ENCODE data around the gene PLA2G15.
"Not testable (repeated sequence)": the region's sequence is repeated elsewhere in the genome, so short reads cannot be mapped to it uniquely, and the experiment has no call there.

PLA2G15 gene

GRCh38 chr16:68281368-68282063 lies 36.3 kb downstream of the PLA2G15 start:
- peak; percentile 33 for DNase-seq

- no peak for DNase-seq
Observed at GRCh38 chr16:68282064-68282452, 36.9 kb downstream of the PLA2G15 start.

- no peak for DNase-seq
Observed at GRCh38 chr16:68283346-68283745, 38.2 kb downstream of the PLA2G15 start.

GRCh38 chr16:68283801-68284598 lies 38.8 kb downstream of the PLA2G15 start:
- no peak for DNase-seq

- no peak for DNase-seq
Observed at GRCh38 chr16:68284847-68285246, 39.7 kb downstream of the PLA2G15 start.

GRCh38 chr16:68285683-68286082 lies 40.5 kb downstream of the PLA2G15 start:
- no peak for DNase-seq

- DNase-seq, result no peak
Observed at GRCh38 chr16:68286153-68287074, 41.2 kb downstream of the PLA2G15 start.

GRCh38 chr16:68287276-68288251 lies 42.4 kb downstream of the PLA2G15 start:
- DNase-seq, result peak; percentile 40

- no peak for DNase-seq
Observed at GRCh38 chr16:68288252-68288650, 43.1 kb downstream of the PLA2G15 start.

GRCh38 chr16:68288796-68289195 lies 43.6 kb downstream of the PLA2G15 start:
- DNase-seq, result not testable (repeated sequence)

- DNase-seq, result no peak
Observed at GRCh38 chr16:68289202-68289601, 44.0 kb downstream of the PLA2G15 start.

GRCh38 chr16:68289621-68290329 lies 44.6 kb downstream of the PLA2G15 start:
- peak; percentile 78 for DNase-seq

- no peak for DNase-seq
Observed at GRCh38 chr16:68290450-68290849, 45.3 kb downstream of the PLA2G15 start.

- DNase-seq, result no peak
Observed at GRCh38 chr16:68291227-68291626, 46.1 kb downstream of the PLA2G15 start.

GRCh38 chr16:68292425-68292824 lies 47.3 kb downstream of the PLA2G15 start:
- no peak for DNase-seq

GRCh38 chr16:68296291-68296690 lies 51.1 kb downstream of the PLA2G15 start:
- DNase-seq, result no peak

- no peak for DNase-seq
Observed at GRCh38 chr16:68296693-68297092, 51.5 kb downstream of the PLA2G15 start.

- no peak for DNase-seq
Observed at GRCh38 chr16:68297908-68298307, 52.7 kb downstream of the PLA2G15 start.

- no peak for DNase-seq
Observed at GRCh38 chr16:68298312-68298711, 53.1 kb downstream of the PLA2G15 start.

GRCh38 chr16:68298907-68299561 lies 53.9 kb downstream of the PLA2G15 start:
- no peak for DNase-seq

Data from activated CD4-positive, alpha-beta T cell treated with anti-CD3 and anti-CD28 coated beads for 48 hours (primary cell).